Retinal pigment epithelial cell (primary cell): ENCODE measurements around the gene COP1.

Experiments
- DNase-seq: peaks from one replicate; pipeline ENCODE4 v3.0.0-alpha.2; 2010; ENCODE audit warnings: low read depth
- H3K4me3 ChIP-seq: 2 replicates; pipeline ENCODE4 v1.5.1; 2011; ENCODE audit warnings: mild to moderate bottlenecking, low read length, control low read depth, moderate library complexity
- CTCF ChIP-seq: conservative IDR thresholded peaks from 2 replicates; pipeline ENCODE4 v1.5.1; 2011; ENCODE audit warnings: low read depth, low read length, control low read depth, inconsistent platforms

Gene COP1

DNA sequence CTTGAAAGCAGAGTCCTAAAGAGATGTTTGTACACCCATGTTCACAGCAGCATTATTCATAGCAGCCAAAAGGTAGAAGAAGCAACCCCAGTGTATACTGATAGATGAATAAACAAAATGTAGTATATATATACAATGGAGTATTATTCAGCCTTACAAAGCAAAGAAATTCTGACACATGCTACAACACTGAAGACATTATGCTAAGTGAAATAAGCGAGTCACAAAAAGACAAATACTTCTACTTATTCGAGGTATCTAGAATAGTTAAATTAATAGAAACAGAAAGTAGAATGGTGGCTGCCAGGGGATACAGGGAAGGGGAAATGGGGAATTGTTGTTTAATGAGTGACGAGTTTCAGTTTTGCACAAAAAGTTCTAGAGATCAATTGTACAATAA is 23.5 kb downstream of the COP1 start:
- no peak for TF ChIP-seq CTCF
- H3K4me3 ChIP-seq, result no peak overlapping the region
- DNase-seq, result no peak

GRCh38 chr1:176178316-176178715 is 28.8 kb downstream of the COP1 start:
- no peak for TF ChIP-seq CTCF
- no peak for DNase-seq
- no peak overlapping the region for H3K4me3 ChIP-seq

DNA sequence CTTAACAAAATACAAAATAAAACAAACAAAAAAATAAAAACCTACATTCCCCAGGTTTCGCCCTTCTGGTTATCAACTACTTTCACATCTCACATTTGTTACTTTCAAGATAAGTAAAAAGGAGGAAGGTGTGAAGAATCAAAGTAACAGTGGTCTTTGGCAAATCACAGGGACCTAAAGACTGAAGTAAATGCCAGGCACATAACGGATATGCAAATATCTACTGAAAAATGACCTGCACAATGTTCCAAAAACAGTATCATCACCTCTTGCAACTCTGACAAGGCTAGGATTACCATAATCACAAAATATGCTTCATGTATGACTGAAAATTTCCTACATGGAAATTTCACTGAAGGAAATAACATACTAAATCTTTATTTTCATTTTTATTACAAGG is 29.3 kb downstream of the COP1 start:
- no peak overlapping the region for H3K4me3 ChIP-seq
- no peak for DNase-seq
- TF ChIP-seq CTCF, result no peak

GRCh38 chr1:176174108-176174507 is 33.0 kb downstream of the COP1 start:
- H3K4me3 ChIP-seq, result no peak overlapping the region
- DNase-seq, result no peak
- TF ChIP-seq CTCF, result no peak

- H3K4me3 ChIP-seq, result no peak overlapping the region
- no peak for DNase-seq
- no peak for TF ChIP-seq CTCF
Observed at GRCh38 chr1:176172215-176172614, 34.9 kb downstream of the COP1 start.

- no peak overlapping the region for H3K4me3 ChIP-seq
- no peak for TF ChIP-seq CTCF
- DNase-seq, result no peak
Observed at GRCh38 chr1:176167210-176167609, 39.9 kb downstream of the COP1 start.

DNA sequence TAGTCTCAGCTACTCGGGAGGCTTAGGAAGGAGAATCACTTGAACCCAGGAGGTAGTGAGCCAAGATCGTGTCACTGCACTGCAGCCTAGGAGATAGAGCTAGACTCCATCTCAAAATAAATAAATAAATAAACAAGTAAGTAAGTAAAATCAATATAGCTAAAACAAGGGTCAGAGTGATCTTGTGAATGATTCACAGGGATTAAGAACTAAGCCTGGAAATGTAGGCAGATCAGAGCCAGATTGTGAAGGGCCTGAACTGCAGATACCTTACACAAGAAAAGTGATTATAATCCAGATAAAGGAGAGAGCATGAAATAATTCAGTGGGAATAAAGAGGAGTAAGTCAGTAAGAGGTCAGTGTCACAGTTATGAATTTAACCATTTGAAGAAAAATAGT is 41.5 kb downstream of the COP1 start:
- no peak for TF ChIP-seq CTCF
- no peak for DNase-seq

More for the DNA sequence above, 41.5 kb downstream of the COP1 start:
- no peak overlapping the region for H3K4me3 ChIP-seq
